ENCODE results near the gene FAM47E. TPM values are rescaled to one million over a fixed set of nuclear protein-coding genes. Genes with fewer than 3 reads are reported as not detected.

The FAM47E gene
- total RNA-seq, 1 donor from 2014 or later: not detected

- peak overlapping the region; percentile 48 for H3K4me3 Mint-ChIP-seq
- POLR2A ChIA-PET: no interaction called here
- ATAC-seq (ENCODE audit: low read depth) (no peak), DNase-seq (no peak)
- H3K27ac Mint-ChIP-seq: no peak overlapping the region
- no peaks in the 10 kb centered on the region for H3K9me3 Mint-ChIP-seq
- no peak for TF ChIP-seq CTCF (IDR thresholded peaks at IDR 0.05)
- peaks cover 19% of the 10 kb centered on the region for H3K4me1 Mint-ChIP-seq
- H3K27me3 Mint-ChIP-seq: peaks cover 29% of the 10 kb centered on the region
- H3K36me3 Mint-ChIP-seq (ENCODE audit: low read depth): no peaks in the 10 kb centered on the region
- intact Hi-C loops (cut with micrococcal nuclease): no loop called here
- CTCF ChIA-PET: interaction anchor here (1.7 kb wide), 1 partner anchor 128 kb away, joined by 3 read pairs; no protein-coding TSS in a partner anchor
Observed at GRCh38 chr4:76307660-76308014, 56.1 kb downstream of the FAM47E start.

GRCh38 chr4:76308548-76308947 lies 57.0 kb downstream of the FAM47E start:
- ChIA-PET CTCF (no interaction called here), POLR2A (no interaction called here)
- intact Hi-C loops (cut with micrococcal nuclease): no loop called here
- DNase-seq: no peak
- H3K4me3 Mint-ChIP-seq: no peak overlapping the region
- H3K36me3 Mint-ChIP-seq (ENCODE audit: low read depth): no peaks in the 10 kb centered on the region
- TF ChIP-seq CTCF (IDR thresholded peaks at IDR 0.05): no peak
- ATAC-seq (ENCODE audit: low read depth): no peak
- no peak overlapping the region for H3K27ac Mint-ChIP-seq
- H3K4me1 Mint-ChIP-seq: peaks cover 19% of the 10 kb centered on the region
- H3K9me3 Mint-ChIP-seq: no peaks in the 10 kb centered on the region
- H3K27me3 Mint-ChIP-seq: peaks cover 25% of the 10 kb centered on the region

- CTCF ChIA-PET: no interaction called here
- no peak overlapping the region for H3K4me3 Mint-ChIP-seq
Observed at GRCh38 chr4:76309939-76310550, 58.5 kb downstream of the FAM47E start.

GRCh38 chr4:76310683-76311082 lies 59.2 kb downstream of the FAM47E start:
- ATAC-seq (ENCODE audit: low read depth): no peak
- no peak overlapping the region for H3K27ac Mint-ChIP-seq

More at GRCh38 chr4:76309939-76310550, 58.5 kb downstream of the FAM47E start:
- intact Hi-C loops (cut with micrococcal nuclease): no loop called here
- DNase-seq: no peak
- POLR2A ChIA-PET: no interaction called here
- ATAC-seq (ENCODE audit: low read depth): no peak
- Mint-ChIP-seq H3K4me1 (peaks cover 14% of the 10 kb centered on the region), H3K27me3 (peaks cover 25% of the 10 kb centered on the region), H3K9me3 (no peaks in the 10 kb centered on the region), H3K36me3 (ENCODE audit: low read depth) (no peaks in the 10 kb centered on the region), H3K27ac (no peak overlapping the region)
- TF ChIP-seq CTCF (IDR thresholded peaks at IDR 0.05): no peak

GRCh38 chr4:76311896-76312331 lies 60.4 kb downstream of the FAM47E start:
- Mint-ChIP-seq H3K4me3 (no peak overlapping the region), H3K27me3 (peaks cover 33% of the 10 kb centered on the region), H3K9me3 (peaks cover 7% of the 10 kb centered on the region), H3K4me1 (peaks cover 3% of the 10 kb centered on the region), H3K27ac (no peak overlapping the region), H3K36me3 (ENCODE audit: low read depth) (peaks cover under 1% of the 10 kb centered on the region)
- intact Hi-C loops (cut with micrococcal nuclease): no loop called here
- ATAC-seq (ENCODE audit: low read depth) (no peak), DNase-seq (no peak)
- ChIA-PET POLR2A (no interaction called here), CTCF (no interaction called here)
- TF ChIP-seq CTCF (IDR thresholded peaks at IDR 0.05): no peak

More at GRCh38 chr4:76310683-76311082, 59.2 kb downstream of the FAM47E start:
- Mint-ChIP-seq H3K36me3 (ENCODE audit: low read depth) (no peaks in the 10 kb centered on the region), H3K4me3 (no peak overlapping the region), H3K9me3 (no peaks in the 10 kb centered on the region), H3K27me3 (peaks cover 25% of the 10 kb centered on the region), H3K4me1 (peaks cover 9% of the 10 kb centered on the region)
- no peak for TF ChIP-seq CTCF (IDR thresholded peaks at IDR 0.05)
- CTCF ChIA-PET: no interaction called here
- POLR2A ChIA-PET: no interaction called here
- DNase-seq: no peak
- intact Hi-C loops (cut with micrococcal nuclease): no loop called here
